Caco-2 (cell line): Measurements from ENCODE around the gene TOMM20. TPM values are rescaled to one million over a fixed set of nuclear protein-coding genes. Genes with fewer than 3 reads are reported as not detected.

ENCODE experiments used
- BruUV-seq: library from RNA; stranded (reverse); fragments of 400-500 nt; replicated peaks from 2 replicates; lab custom pipeline; 2021; lab: Mats Ljungman, UMichigan
- CTCF ChIA-PET: fragments of 300-600 bp; sonication (Branson Sonifier 250); formaldehyde crosslinking; loops from one replicate; lab custom pipeline; 2022; ENCODE audit warnings: antibody characterized with exemption; lab: Charles Lee
- POLR2A ChIA-PET: fragments of 300-600 bp; sonication (Branson Sonifier 250); formaldehyde crosslinking; loops from one replicate; lab custom pipeline; 2022; ENCODE audit warnings: antibody characterized with exemption; lab: Charles Lee
- DNase-seq, 2 experiments: peaks; one replicate each; pipeline versions ENCODE4 v3.0.0 to v3.0.0-alpha.2; 2020 to 2022
- H3K27me3 ChIP-seq: replicated peaks from 2 replicates; pipeline ENCODE4 v1.6.0; 2011; ENCODE audit warnings: low read length; ENCODE audit not compliant: control insufficient read depth, insufficient read depth
- H3K36me3 ChIP-seq: 2 replicates; pipeline ENCODE4 v1.5.1; 2011; ENCODE audit warnings: low read length; ENCODE audit not compliant: control insufficient read depth, insufficient read depth
- H3K4me1 ChIP-seq: fragments of 250-450 bp; sonication (Bioruptor Pico); 2 replicates; pipeline ENCODE4 v1.5.1; 2020; ENCODE audit warnings: mild to moderate bottlenecking
- H3K4me3 ChIP-seq: 2 replicates; pipeline ENCODE4 v1.5.1; 2011; ENCODE audit warnings: low read depth, mild to moderate bottlenecking, control low read depth, low read length
- H3K9me3 ChIP-seq: fragments of 250-450 bp; sonication (Bioruptor Pico); 2 replicates; pipeline ENCODE4 v1.5.1; 2020; ENCODE audit warnings: mild to moderate bottlenecking, moderate library complexity
- H3K27ac Mint-ChIP-seq: one replicate; pipeline ENCODE4 v1.8.0; 2022; ENCODE audit warnings: mixed read lengths; ENCODE audit not compliant: unreplicated experiment
- H3K27me3 Mint-ChIP-seq: one replicate; pipeline ENCODE4 v1.8.0; 2022; ENCODE audit warnings: mixed read lengths; ENCODE audit not compliant: insufficient read depth, unreplicated experiment
- H3K36me3 Mint-ChIP-seq: one replicate; pipeline ENCODE4 v1.8.0; 2022; ENCODE audit warnings: mild to moderate bottlenecking, mixed read lengths; ENCODE audit not compliant: insufficient read depth, unreplicated experiment
- H3K4me1 Mint-ChIP-seq: one replicate; pipeline ENCODE4 v1.8.0; 2022; ENCODE audit warnings: low read depth, mixed read lengths; ENCODE audit not compliant: unreplicated experiment
- H3K4me3 Mint-ChIP-seq: one replicate; pipeline ENCODE4 v1.8.0; 2022; ENCODE audit warnings: mild to moderate bottlenecking, moderate library complexity, mixed read lengths; ENCODE audit not compliant: unreplicated experiment
- H3K9me3 Mint-ChIP-seq: one replicate; pipeline ENCODE4 v1.8.0; 2022; ENCODE audit warnings: mixed read lengths; ENCODE audit not compliant: unreplicated experiment
- CTCF ChIP-seq, 2 experiments: fragments of 200-600 bp in 1 of 2; IDR thresholded peaks; 1 replicate in 1 of 2; 2 replicates in 1 of 2; pipeline versions ENCODE4 v1.5.1 to v1.8.0; 2011 to 2022; ENCODE audit warnings: antibody characterized with exemption in 1 of 2, control low read depth in 1 of 2, inconsistent platforms in 1 of 2, low read depth in 1 of 2, low read length in 1 of 2, mild to moderate bottlenecking in 1 of 2, moderate library complexity in 1 of 2; ENCODE audit not compliant: insufficient read depth in 1 of 2, severe bottlenecking in 1 of 2, unreplicated experiment in 1 of 2
- intact Hi-C: fragments of 100-400 bp; cut with micrococcal nuclease; formaldehyde crosslinking; loops from one replicate; pipeline ENCODE4 v1.10.0; 2022; ENCODE audit not compliant: unreplicated experiment
- total RNA-seq: library from RNA; stranded (reverse); gene quantifications from 2 replicates; pipeline ENCODE4 v1.2.3, GENCODE V29; 2022

Gene TOMM20
- total RNA-seq, 1 experiment from 2014 or later: 137 TPM

DNA sequence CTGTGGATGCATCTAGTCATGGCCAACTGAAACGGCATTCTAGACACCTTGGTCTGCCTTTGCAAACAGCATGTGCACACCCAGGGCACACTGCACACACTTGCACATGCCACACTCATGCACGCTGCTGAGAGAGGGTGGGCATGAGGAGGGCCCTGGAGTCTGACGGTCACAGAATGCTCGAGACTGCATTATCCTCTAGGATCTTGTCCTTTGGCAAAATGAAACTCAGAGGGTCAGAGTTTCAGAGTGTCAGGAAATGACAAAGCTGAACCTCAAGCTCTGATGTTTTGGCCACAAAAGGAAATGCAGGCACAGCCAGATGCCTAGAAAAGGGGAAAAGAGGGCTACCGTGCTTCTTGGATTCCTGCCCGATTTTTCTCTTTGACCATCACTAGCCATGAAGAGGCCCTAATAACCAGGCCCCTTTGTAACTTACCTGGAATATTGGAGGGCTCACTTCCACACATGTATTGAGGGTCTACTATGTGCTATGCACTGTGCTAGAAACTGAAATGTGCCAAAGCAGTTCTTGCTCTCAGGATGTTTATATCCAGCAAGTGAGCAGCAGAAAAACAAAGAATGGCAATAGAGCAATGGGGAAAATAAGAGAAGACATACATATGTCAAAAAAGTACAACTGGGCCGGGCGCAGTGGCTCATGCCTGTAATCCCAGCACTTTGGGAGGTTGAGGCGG, 65.4 kb downstream of the TOMM20 start:
- Mint-ChIP-seq H3K9me3 (no peaks in the 10 kb centered on the region), H3K27ac (peak overlapping the region; percentile 95), H3K4me3 (peak overlapping the region; percentile 43), H3K36me3 (peaks cover 21% of the 10 kb centered on the region), H3K4me1 (peaks cover 61% of the 10 kb centered on the region), H3K27me3 (no peaks in the 10 kb centered on the region)
- CTCF ChIA-PET: no interaction called here
- intact Hi-C loops: loop anchor here (2.0 to 5.0 kb wide), 2 partner anchors 88 to 101 kb away; no protein-coding TSS in a partner anchor
- Histone ChIP-seq H3K4me3 (no peak overlapping the region), H3K27me3 (no peaks in the 10 kb centered on the region), H3K36me3 (no peaks in the 10 kb centered on the region), H3K4me1 (peaks cover 57% of the 10 kb centered on the region), H3K9me3 (no peaks in the 10 kb centered on the region)
- TF ChIP-seq CTCF (IDR thresholded peaks at IDR 0.05; ENCODE audit: insufficient read depth in 1 of 2, low read depth in 1 of 2, low read length in 1 of 2, severe bottlenecking in 1 of 2, unreplicated experiment in 1 of 2): no peak
- DNase-seq: peak in 1 of 2 experiments; percentile 11
- no TSS peak for BruUV-seq
- POLR2A ChIA-PET: interaction anchor here (2.9 kb wide), 1 partner anchor 451 kb away, joined by 15 read pairs; no protein-coding TSS in a partner anchor

- peak overlapping the region; percentile 51 for H3K4me3 Mint-ChIP-seq
- Histone ChIP-seq H3K36me3 (no peaks in the 10 kb centered on the region), H3K4me3 (no peak overlapping the region), H3K27me3 (no peaks in the 10 kb centered on the region), H3K4me1 (peaks cover 41% of the 10 kb centered on the region), H3K9me3 (no peaks in the 10 kb centered on the region)
- ChIA-PET CTCF (interaction anchor here (0.9 to 1.0 kb wide), 2 partner anchors 84 to 86 kb away, joined by 3 to 4 read pairs; no protein-coding TSS in a partner anchor), POLR2A (interaction anchor here (0.5 to 2.9 kb wide), 5 partner anchors 13 to 448 kb away, joined by 3 to 17 read pairs (median 15); no protein-coding TSS in a partner anchor)
- DNase-seq: peak; percentile 78 to 88
- H3K9me3 Mint-ChIP-seq: no peaks in the 10 kb centered on the region
- H3K36me3 Mint-ChIP-seq: peaks cover 19% of the 10 kb centered on the region
- intact Hi-C loops: loop anchor here (2.0 to 5.0 kb wide), 2 partner anchors 14 to 99 kb away; no protein-coding TSS in a partner anchor
- peak overlapping the region; percentile 95 for H3K27ac Mint-ChIP-seq
- BruUV-seq: no TSS peak
- H3K27me3 Mint-ChIP-seq: no peaks in the 10 kb centered on the region
- TF ChIP-seq CTCF (IDR thresholded peaks at IDR 0.05; ENCODE audit: insufficient read depth in 1 of 2, low read depth in 1 of 2, low read length in 1 of 2, severe bottlenecking in 1 of 2, unreplicated experiment in 1 of 2): no peak
- peaks cover 51% of the 10 kb centered on the region for H3K4me1 Mint-ChIP-seq
These were observed 67.8 kb downstream of the TOMM20 start for GRCh38 chr1:235060607-235061470.

Other genes starting within 250 kb of the TOMM20 start
- gene RBM34, start 32.4 kb upstream of the TOMM20 start, total RNA-seq: 96.5 and 103 TPM in 2 replicates
- gene ARID4B, start 199.3 kb upstream of the TOMM20 start, total RNA-seq: 34.2 and 35.9 TPM in 2 replicates
- 40.4 and 45.3 TPM in 2 replicates for gene GGPS1, start 199.7 kb upstream of the TOMM20 start, total RNA-seq
- 38.5 and 40.0 TPM in 2 replicates for gene TBCE, start 238.6 kb upstream of the TOMM20 start, total RNA-seq